Erythroblast (primary cell): ENCODE data around the gene PKNOX1.

ENCODE experiments used
- GATA1 ChIP-seq: IDR thresholded peaks from 2 replicates; pipeline ENCODE4 v1.6.1; 2011; ENCODE audit warnings: low read depth, mild to moderate bottlenecking, control low read depth, low read length, moderate library complexity
- POLR2A ChIP-seq: IDR thresholded peaks from 2 replicates; pipeline ENCODE4 v1.6.1; 2011; ENCODE audit warnings: mild to moderate bottlenecking, low read length

- TF ChIP-seq POLR2A: no peak
- no peak for TF ChIP-seq GATA1
These were observed 22.7 kb downstream of the PKNOX1 start for GRCh38 chr21:42997053-42997452.
